ENCODE results near the gene NDUFV1.

NDUFV1 gene

GRCh38 chr11:67646535-67647336 lies 40.0 kb downstream of the NDUFV1 start:
- TF ChIP-seq CTCF (IDR thresholded peaks at IDR 0.05) (no peak), ZFX (IDR thresholded peaks at IDR 0.05; ENCODE audit: borderline replicate concordance) (no peak)
- H3K27ac ChIP-seq: no peak overlapping the region

GRCh38 chr11:67647471-67647870 lies 40.7 kb downstream of the NDUFV1 start:
- no peak for TF ChIP-seq ZFX (IDR thresholded peaks at IDR 0.05; ENCODE audit: borderline replicate concordance)
- no peak for TF ChIP-seq CTCF (IDR thresholded peaks at IDR 0.05)
- H3K27ac ChIP-seq: no peak overlapping the region

GRCh38 chr11:67648140-67648795 lies 41.5 kb downstream of the NDUFV1 start:
- TF ChIP-seq CTCF (IDR thresholded peaks at IDR 0.05) (peak; percentile 24), ZFX (IDR thresholded peaks at IDR 0.05; ENCODE audit: borderline replicate concordance) (no peak)
- no peak overlapping the region for H3K27ac ChIP-seq

GRCh38 chr11:67648796-67649613 lies 42.3 kb downstream of the NDUFV1 start:
- H3K27ac ChIP-seq: no peak overlapping the region
- TF ChIP-seq ZFX (IDR thresholded peaks at IDR 0.05; ENCODE audit: borderline replicate concordance): no peak
- no peak for TF ChIP-seq CTCF (IDR thresholded peaks at IDR 0.05)

GRCh38 chr11:67649634-67650510 lies 43.1 kb downstream of the NDUFV1 start:
- TF ChIP-seq ZFX (IDR thresholded peaks at IDR 0.05; ENCODE audit: borderline replicate concordance) (no peak), CTCF (IDR thresholded peaks at IDR 0.05) (no peak)
- H3K27ac ChIP-seq: peak overlapping the region; percentile 57

GRCh38 chr11:67651976-67652781 lies 45.4 kb downstream of the NDUFV1 start:
- TF ChIP-seq ZFX (IDR thresholded peaks at IDR 0.05; ENCODE audit: borderline replicate concordance) (no peak), CTCF (IDR thresholded peaks at IDR 0.05) (no peak)
- H3K27ac ChIP-seq: no peak overlapping the region
